ENCODE results near the gene STUM. TPM values are rescaled to one million over a fixed set of nuclear protein-coding genes. Genes with fewer than 3 reads are reported as not detected.

STUM gene
- total and polyA plus RNA-seq, 4 experiments from 2014 or later, result 0.03 TPM; not detected in 3

DNA sequence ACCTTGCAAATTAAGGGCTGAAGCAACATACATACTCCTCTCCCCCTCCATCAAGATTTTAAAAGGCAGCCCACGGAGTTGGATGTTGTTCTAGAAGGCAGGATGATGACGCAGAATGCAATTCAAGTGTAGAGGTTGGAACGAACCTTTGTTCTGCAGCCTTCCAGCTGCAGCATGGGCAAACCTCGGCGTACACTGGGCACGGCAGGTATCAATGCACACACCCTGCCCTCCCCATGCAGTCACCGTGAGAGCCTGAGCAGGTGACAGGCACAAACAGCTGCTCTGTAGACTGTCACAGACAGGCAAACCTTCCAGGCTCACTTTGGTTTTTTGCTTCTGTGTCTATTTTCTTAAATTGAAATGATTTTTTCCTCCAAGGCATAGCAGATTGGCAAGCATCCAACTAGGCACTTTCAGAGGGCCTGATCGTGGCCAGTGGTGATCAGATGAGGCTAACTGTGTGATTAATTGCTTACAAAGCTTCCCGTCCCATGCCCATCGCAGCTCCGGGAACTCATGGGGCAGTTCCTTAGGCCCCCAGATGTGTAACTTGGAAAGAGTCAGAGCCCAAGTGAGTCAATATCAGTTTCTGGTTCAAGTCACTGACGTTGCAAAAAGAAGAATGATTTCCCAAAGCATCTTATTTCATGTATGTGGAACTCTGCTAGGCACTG, 108.2 kb downstream of the STUM start:
- Histone ChIP-seq H3K27me3 (ENCODE audit: insufficient read depth, low read length) (no peaks in the 10 kb centered on the region), H3K4me1 (ENCODE audit: insufficient read depth, low read length) (no peaks in the 10 kb centered on the region), H3K9me3 (ENCODE audit: control insufficient read depth in 1 of 2, low read length in 2 of 2) (no peaks in the 10 kb centered on the region), H3K4me3 (ENCODE audit: low read length in 2 of 2) (peak overlapping the region in 1 of 2 donors; percentile 11), H3K36me3 (ENCODE audit: insufficient read depth, low read length) (peaks cover 6% of the 10 kb centered on the region), H3K27ac (ENCODE audit: low read depth, low read length) (no peak overlapping the region)
- ChIA-PET CTCF (ENCODE audit: partially characterized antibody) (interaction anchor here (2.0 kb wide), 1 partner anchor 30 kb away, joined by 4 read pairs; no protein-coding TSS in a partner anchor), POLR2A (ENCODE audit: partially characterized antibody) (interaction anchor here (0.5 to 4.6 kb wide), 7 partner anchors 11 to 171 kb away, joined by 3 to 49 read pairs (median 5); partner anchors contain the start of gene ITPKB)
- H3K9me3 Mint-ChIP-seq, result peaks cover 0 to 2% (median 0%) of the 10 kb centered on the region in 8 donors
- peak; percentile 61 to 85 (median 63) for DNase-seq
- H3K36me3 Mint-ChIP-seq, result peaks cover 4 to 40% of the 10 kb centered on the region in 2 donors
- intact Hi-C loops (cut with micrococcal nuclease), result loop anchor here (5.0 kb wide), 1 partner anchor 36 kb away; no protein-coding TSS in a partner anchor
- peak overlapping the region; percentile 48 to 88 (median 60) for H3K4me3 Mint-ChIP-seq
- H3K4me1 Mint-ChIP-seq, result peaks cover 0 to 82% (median 36%) of the 10 kb centered on the region in 4 donors
- peak overlapping the region in 2 of 7 donors; percentile 93 to 97 for H3K27ac Mint-ChIP-seq
- no peaks in the 10 kb centered on the region for H3K27me3 Mint-ChIP-seq

GRCh38 chr1:226657895-226658545, 109.5 kb downstream of the STUM start:
- POLR2A ChIA-PET (ENCODE audit: partially characterized antibody), result interaction anchor here (0.7 to 6.7 kb wide), 6 partner anchors 10 to 333 kb away, joined by 3 to 114 read pairs (median 7); partner anchors contain the start of gene ITPKB

DNA sequence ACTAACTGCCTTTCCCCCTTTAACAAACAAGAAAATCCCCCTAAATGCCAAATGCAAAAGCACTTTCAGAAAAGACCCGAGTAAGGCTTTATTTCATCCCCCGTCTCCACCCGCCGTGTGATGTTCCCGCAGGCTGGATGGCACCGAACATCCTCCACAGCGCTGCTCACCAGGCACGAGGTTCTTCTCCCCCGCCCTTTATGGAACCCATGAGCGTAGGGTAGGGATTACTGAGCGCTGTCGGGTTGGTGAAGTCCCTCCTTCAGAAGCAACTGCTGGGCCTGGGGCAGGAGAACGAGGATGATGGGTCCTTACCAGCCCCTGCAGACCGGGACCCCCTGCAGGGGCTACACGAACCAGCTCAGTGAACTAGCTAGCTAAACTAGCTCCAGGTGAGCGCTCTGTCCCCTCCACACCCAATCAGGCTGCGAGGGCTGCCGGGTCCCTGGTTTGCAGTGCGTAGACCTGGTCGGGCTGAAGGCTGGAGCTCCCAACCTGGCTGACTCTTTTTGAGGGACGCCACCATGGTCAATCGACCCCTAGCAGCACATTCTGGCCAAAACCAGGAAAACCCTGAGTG, 110.1 kb downstream of the STUM start:
- H3K27me3 Mint-ChIP-seq, result no peaks in the 10 kb centered on the region
- peak overlapping the region in 6 of 7 donors; percentile 55 to 97 (median 90) for H3K27ac Mint-ChIP-seq
- peaks cover 0 to 2% (median 0%) of the 10 kb centered on the region in 8 donors for H3K9me3 Mint-ChIP-seq
- H3K27me3 ChIP-seq (ENCODE audit: insufficient read depth, low read length), result no peaks in the 10 kb centered on the region
- CTCF ChIA-PET (ENCODE audit: partially characterized antibody), result interaction anchor here (0.9 to 2.2 kb wide), 4 partner anchors 9 to 32 kb away, joined by 3 to 5 read pairs (median 4); no protein-coding TSS in a partner anchor
- no peak overlapping the region for H3K27ac ChIP-seq (ENCODE audit: low read depth, low read length)
- DNase-seq, result no peak
- peaks cover 0 to 91% (median 39%) of the 10 kb centered on the region in 4 donors for H3K4me1 Mint-ChIP-seq
- H3K36me3 Mint-ChIP-seq, result peaks cover 4 to 44% of the 10 kb centered on the region in 2 donors
- H3K4me3 ChIP-seq (ENCODE audit: low read length in 2 of 2), result no peak overlapping the region
- no peaks in the 10 kb centered on the region for H3K9me3 ChIP-seq (ENCODE audit: control insufficient read depth in 1 of 2, low read length in 2 of 2)
- intact Hi-C loops (cut with micrococcal nuclease), result loop anchor here (5.0 kb wide), 1 partner anchor 34 kb away; no protein-coding TSS in a partner anchor
- H3K4me3 Mint-ChIP-seq, result peak overlapping the region in 3 of 8 donors; percentile 24 to 88 (median 52)
- no peaks in the 10 kb centered on the region for H3K4me1 ChIP-seq (ENCODE audit: insufficient read depth, low read length)
- peaks cover 6% of the 10 kb centered on the region for H3K36me3 ChIP-seq (ENCODE audit: insufficient read depth, low read length)
- POLR2A ChIA-PET (ENCODE audit: partially characterized antibody), result interaction anchor here (0.7 to 6.7 kb wide), 6 partner anchors 9 to 333 kb away, joined by 3 to 114 read pairs (median 6); no protein-coding TSS in a partner anchor

More at GRCh38 chr1:226657895-226658545, 109.5 kb downstream of the STUM start:
- Histone ChIP-seq H3K36me3 (ENCODE audit: insufficient read depth, low read length) (peaks cover 6% of the 10 kb centered on the region), H3K9me3 (ENCODE audit: control insufficient read depth in 1 of 2, low read length in 2 of 2) (no peaks in the 10 kb centered on the region), H3K27ac (ENCODE audit: low read depth, low read length) (no peak overlapping the region), H3K27me3 (ENCODE audit: insufficient read depth, low read length) (no peaks in the 10 kb centered on the region), H3K4me3 (ENCODE audit: low read length in 2 of 2) (no peak overlapping the region), H3K4me1 (ENCODE audit: insufficient read depth, low read length) (no peaks in the 10 kb centered on the region)
- Mint-ChIP-seq H3K4me1 (peaks cover 0 to 91% (median 39%) of the 10 kb centered on the region in 4 donors), H3K27ac (peak overlapping the region in 4 of 7 donors; percentile 55 to 97 (median 92)), H3K9me3 (peaks cover 0 to 2% (median 0%) of the 10 kb centered on the region in 8 donors), H3K36me3 (peaks cover 4 to 47% of the 10 kb centered on the region in 2 donors), H3K27me3 (no peaks in the 10 kb centered on the region), H3K4me3 (peak overlapping the region in 5 of 8 donors; percentile 24 to 88 (median 48))
- intact Hi-C loops (cut with micrococcal nuclease), result loop anchor here (5.0 kb wide), 1 partner anchor 34 kb away; no protein-coding TSS in a partner anchor
- CTCF ChIA-PET (ENCODE audit: partially characterized antibody), result interaction anchor here (0.9 to 2.2 kb wide), 3 partner anchors 9 to 32 kb away, joined by 4 to 5 read pairs (median 4); no protein-coding TSS in a partner anchor
- no peak for DNase-seq

Other genes with a start within 250 kb of the STUM start
- gene LIN9, start 239.6 kb upstream of the STUM start, total RNA-seq, result 1 to 10 TPM; 5.0 to 5.5 TPM
- gene LIN9, start 239.6 kb upstream of the STUM start, polyA plus RNA-seq, result 1 to 10 TPM; 2.8 to 3.8 TPM
- 100 to 1,000 TPM; 120 to 129 TPM for gene PARP1, start 140.7 kb upstream of the STUM start, total RNA-seq
- gene PARP1, start 140.7 kb upstream of the STUM start, polyA plus RNA-seq, result 100 to 1,000 TPM in 1 of 2 donors, 10 to 100 TPM in 1; 73.0 to 148 TPM
- gene ITPKB, start 190.5 kb downstream of the STUM start, total RNA-seq, result 100 to 1,000 TPM; 156 to 159 TPM
- gene ITPKB, start 190.5 kb downstream of the STUM start, polyA plus RNA-seq, result 10 to 100 TPM; 52.2 to 52.3 TPM

Data from CD4-positive, alpha-beta memory T cell (primary cell).